ENCODE data around the gene MAL. TPM values are rescaled to one million over a fixed set of nuclear protein-coding genes. Genes with fewer than 3 reads are reported as not detected.

The MAL gene
- total RNA-seq, 1 donor from 2014 or later = 9.6 TPM

- TF ChIP-seq CTCF (IDR thresholded peaks at IDR 0.05; ENCODE audit: insufficient read depth, low read length, poor library complexity, severe bottlenecking) = peak; percentile 93
- no peak for DNase-seq (ENCODE audit: low read depth)
- H3K4me3 ChIP-seq (ENCODE audit: low read depth, low read length) = no peak overlapping the region
- H3K27me3 ChIP-seq (ENCODE audit: control insufficient read depth, insufficient read depth, low read length) = peaks cover 35% of the 10 kb centered on the region
- no peaks in the 10 kb centered on the region for H3K36me3 ChIP-seq (ENCODE audit: control insufficient read depth, insufficient read depth, low read length)
Measured at GRCh38 chr2:95022309-95023221, 2.9 kb upstream of the MAL start.

GRCh38 chr2:95023222-95023597, 2.3 kb upstream of the MAL start:
- TF ChIP-seq CTCF (IDR thresholded peaks at IDR 0.05; ENCODE audit: insufficient read depth, low read length, poor library complexity, severe bottlenecking) = peak; percentile 67
- Histone ChIP-seq H3K27me3 (ENCODE audit: control insufficient read depth, insufficient read depth, low read length) (peaks cover 33% of the 10 kb centered on the region), H3K36me3 (ENCODE audit: control insufficient read depth, insufficient read depth, low read length) (no peaks in the 10 kb centered on the region), H3K4me3 (ENCODE audit: low read depth, low read length) (no peak overlapping the region)
- DNase-seq (ENCODE audit: low read depth) = no peak

DNA sequence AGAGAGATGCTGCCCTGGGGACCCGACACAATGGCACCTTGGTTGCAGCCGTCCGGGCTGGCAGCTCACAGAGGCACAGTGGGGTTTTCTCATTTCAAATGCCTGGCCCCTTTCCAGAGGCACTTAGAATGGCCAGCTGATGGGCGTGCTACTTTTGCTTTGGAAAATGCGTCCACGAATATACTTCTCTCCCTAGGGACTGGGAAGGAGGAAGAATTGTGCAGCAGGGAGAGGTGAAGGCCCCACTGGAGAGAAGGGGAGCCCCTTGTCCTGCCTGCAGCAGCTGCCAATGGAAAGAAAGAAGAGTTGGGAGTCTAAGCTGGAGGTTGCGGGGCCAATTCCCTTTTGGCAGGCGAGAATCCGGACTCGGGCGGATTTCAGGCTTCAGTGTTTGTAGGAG, 1.1 kb upstream of the MAL start:
- H3K4me3 ChIP-seq (ENCODE audit: low read depth, low read length) = no peak overlapping the region
- TF ChIP-seq CTCF (IDR thresholded peaks at IDR 0.05; ENCODE audit: insufficient read depth, low read length, poor library complexity, severe bottlenecking) = no peak
- DNase-seq (ENCODE audit: low read depth) = no peak
- peaks cover 33% of the 10 kb centered on the region for H3K27me3 ChIP-seq (ENCODE audit: control insufficient read depth, insufficient read depth, low read length)
- H3K36me3 ChIP-seq (ENCODE audit: control insufficient read depth, insufficient read depth, low read length) = no peaks in the 10 kb centered on the region

DNA sequence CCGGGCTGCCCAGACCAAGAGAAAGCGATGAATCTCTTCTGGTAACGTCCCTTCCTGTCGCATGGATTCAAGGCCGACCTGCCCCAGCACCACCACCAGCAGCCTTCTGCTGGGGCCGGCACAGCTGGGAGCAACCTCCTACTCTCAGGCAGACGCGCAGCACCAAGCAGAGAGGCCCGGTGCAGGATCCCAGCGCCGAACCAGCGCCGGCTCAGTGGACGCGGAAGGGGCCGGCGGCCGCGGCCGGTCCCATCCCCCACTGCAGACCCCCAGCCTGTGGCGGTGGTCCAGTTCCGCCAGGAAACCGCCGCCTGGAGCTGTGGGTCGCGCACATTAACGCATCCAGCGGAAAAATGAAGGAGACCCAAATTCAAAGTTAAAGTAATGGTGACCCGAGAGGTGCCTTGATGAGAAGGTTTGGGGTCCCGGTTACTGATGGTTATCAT, 525 bp upstream of the MAL start:
- TF ChIP-seq CTCF (IDR thresholded peaks at IDR 0.05; ENCODE audit: insufficient read depth, low read length, poor library complexity, severe bottlenecking) = no peak
- Histone ChIP-seq H3K27me3 (ENCODE audit: control insufficient read depth, insufficient read depth, low read length) (peaks cover 33% of the 10 kb centered on the region), H3K4me3 (ENCODE audit: low read depth, low read length) (peak overlapping the region; percentile 60), H3K36me3 (ENCODE audit: control insufficient read depth, insufficient read depth, low read length) (no peaks in the 10 kb centered on the region)
- DNase-seq (ENCODE audit: low read depth) = no peak

- Histone ChIP-seq H3K36me3 (ENCODE audit: control insufficient read depth, insufficient read depth, low read length) (no peaks in the 10 kb centered on the region), H3K27me3 (ENCODE audit: control insufficient read depth, insufficient read depth, low read length) (peaks cover 30% of the 10 kb centered on the region), H3K4me3 (ENCODE audit: low read depth, low read length) (peak overlapping the region; percentile 60)
- no peak for DNase-seq (ENCODE audit: low read depth)
- TF ChIP-seq CTCF (IDR thresholded peaks at IDR 0.05; ENCODE audit: insufficient read depth, low read length, poor library complexity, severe bottlenecking) = no peak
Measured at GRCh38 chr2:95026471-95027368, 1.2 kb downstream of the MAL start.

Data from kidney epithelial cell (primary cell).